Psoas muscle (tissue), 8 donors: ENCODE results near the gene LCNL1. TPM values are rescaled to one million over a fixed set of nuclear protein-coding genes. Genes with fewer than 3 reads are reported as not detected.

Experiments
- ATAC-seq, 4 donors: fragments of 200-7000 bp; cut with Tn5 transposase; one replicate each; pipeline ENCODE4 v1.9.1; 2020; ENCODE audit warnings: moderate library complexity in 3 of 4, mild to moderate bottlenecking in 2 of 4
- DNase-seq, 2 donors: peaks; one replicate each; pipeline ENCODE4 v3.0.0-alpha.2; 2020
- H3K27ac ChIP-seq: fragments of 200-600 bp; one replicate; pipeline ENCODE4 v1.8.0; 2022
- H3K27me3 ChIP-seq, 3 donors: fragments of 200-600 bp in 1 of 3; one replicate each; pipeline versions ENCODE4 v1.6.1 to v1.8.0; 2013 to 2022; ENCODE audit warnings: low read length in 2 of 3, mild to moderate bottlenecking in 2 of 3, moderate library complexity in 1 of 3; ENCODE audit not compliant: insufficient read depth in 3 of 3
- H3K36me3 ChIP-seq, 2 donors: fragments of 200-600 bp in 1 of 2; one replicate each; pipeline versions ENCODE4 v1.6.1 to v1.8.0; 2013 to 2022; ENCODE audit warnings: low read depth in 1 of 2, mild to moderate bottlenecking in 1 of 2, moderate library complexity in 1 of 2; ENCODE audit not compliant: insufficient read depth in 1 of 2
- H3K4me1 ChIP-seq: fragments of 200-600 bp; one replicate; pipeline ENCODE4 v1.8.0; 2022
- H3K4me3 ChIP-seq: fragments of 200-600 bp; one replicate; pipeline ENCODE4 v1.8.0; 2022; ENCODE audit warnings: mild to moderate bottlenecking
- H3K9me3 ChIP-seq: fragments of 200-600 bp; one replicate; pipeline ENCODE4 v1.8.0; 2022
- CTCF ChIP-seq: fragments of 200-600 bp; IDR thresholded peaks from one replicate; pipeline ENCODE4 v1.8.0; 2022; ENCODE audit warnings: antibody characterized with exemption
- WGBS, 3 donors: extraction: QIAGEN DNeasy Blood & Tissue Kit; methylation state at CpG; one replicate each; pipeline versions ENCODE4 v1.1.6 to v1.1.7; 2013; 5-methylcytosine and 5-hydroxymethylcytosine counted together
- intact Hi-C, 2 donors: fragments of 100-400 bp; cut with DNase I; formaldehyde crosslinking; loops; one replicate each; pipeline versions ENCODE4 v1.11.0 to v1.14.2; 2022
- polyA plus RNA-seq, 3 donors: library from polyadenylated mRNA; stranded (reverse); fragments of 200-250 nt; gene quantifications; one replicate each; pipeline ENCODE4 v1.2.3, GENCODE V29; 2013
- total RNA-seq, 4 donors: library from RNA; stranded (reverse); fragmentation: NEBNext Ultra II Directional in 2 of 4; extraction: Animal tissue kit (Norgen Biotek cat#: 25700) in 2 of 4; gene quantifications; one replicate each; pipeline versions ENCODE4 v1.2.1 to v1.2.4, GENCODE V29; 2021 to 2023
- donor health status: healthy with polysubstance abuse.
- donor health status: DM: no; HTN: no; CAD: no; lungs with moderate emphysema.
- donor health status: Bipolar disorder and iron deficiency.
- donor health status: healthy.
- donor health status: DM: yes; HTN: yes; CAD: no.
- donor health status: DM: no; HTN: no; CAD: no.
- donor health status: DM: no; HTN: no; CAD: no.
- donor health status: DM: yes; HTN: yes; CAD: no.

LCNL1 gene
- total and polyA plus RNA-seq, 7 donors = 0.04 to 0.79 (median 0.14) TPM

- no peaks in the 10 kb centered on the region for H3K27me3 ChIP-seq
- H3K36me3 ChIP-seq = peaks cover 0 to 78% of the 10 kb centered on the region in 2 donors
- no peaks in the 10 kb centered on the region for H3K9me3 ChIP-seq
- 91 to 92% (median 92%) methylated on average over 13 to 16 of the region's 16 CpGs for WGBS, 3 donors
- H3K27ac ChIP-seq = no peak overlapping the region
- no peak overlapping the region for H3K4me3 ChIP-seq
- DNase-seq = no peak
- no peaks in the 10 kb centered on the region for H3K4me1 ChIP-seq
- no peak for ATAC-seq
- TF ChIP-seq CTCF = no peak
- intact Hi-C loops = no loop called here
Observed at GRCh38 chr9:137016436-137016835, 33.6 kb downstream of the LCNL1 start.

- Histone ChIP-seq H3K36me3 (peaks cover 0 to 72% of the 10 kb centered on the region in 2 donors), H3K4me1 (no peaks in the 10 kb centered on the region), H3K4me3 (no peak overlapping the region), H3K9me3 (no peaks in the 10 kb centered on the region), H3K27me3 (no peaks in the 10 kb centered on the region), H3K27ac (no peak overlapping the region)
- no peak for TF ChIP-seq CTCF
- intact Hi-C loops = no loop called here
- WGBS, 3 donors = 97 to 98% (median 97%) methylated on average over 28 of the region's 28 CpGs
- DNase-seq = no peak
- no peak for ATAC-seq
Observed at GRCh38 chr9:137017071-137017470, 34.3 kb downstream of the LCNL1 start.

- no peak overlapping the region for H3K27ac ChIP-seq
- no peak for TF ChIP-seq CTCF
- DNase-seq (no peak), ATAC-seq (no peak)
- WGBS, 3 donors = 91 to 94% (median 93%) methylated on average over 41 to 45 of the region's 45 CpGs
- no peaks in the 10 kb centered on the region for H3K27me3 ChIP-seq
- intact Hi-C loops = no loop called here
- peaks cover 0 to 64% of the 10 kb centered on the region in 2 donors for H3K36me3 ChIP-seq
- H3K9me3 ChIP-seq = no peaks in the 10 kb centered on the region
- H3K4me1 ChIP-seq = no peaks in the 10 kb centered on the region
- no peak overlapping the region for H3K4me3 ChIP-seq
Observed at GRCh38 chr9:137017791-137018497, 35.2 kb downstream of the LCNL1 start.

- H3K27ac ChIP-seq = no peak overlapping the region
- no peaks in the 10 kb centered on the region for H3K4me1 ChIP-seq
- H3K9me3 ChIP-seq = no peaks in the 10 kb centered on the region
- H3K27me3 ChIP-seq = no peaks in the 10 kb centered on the region
- peaks cover 0 to 58% of the 10 kb centered on the region in 2 donors for H3K36me3 ChIP-seq
- 88 to 95% (median 92%) methylated on average over 33 to 36 of the region's 36 CpGs for WGBS, 3 donors
- H3K4me3 ChIP-seq = no peak overlapping the region
- ATAC-seq = no peak
- intact Hi-C loops = no loop called here
- no peak for DNase-seq
- no peak for TF ChIP-seq CTCF
Observed at GRCh38 chr9:137018761-137019559, 36.2 kb downstream of the LCNL1 start.
